K562 (cell line): ENCODE measurements around the gene MMS22L. TPM values are rescaled to one million over a fixed set of nuclear protein-coding genes. Genes with fewer than 3 reads are reported as not detected.

Source experiments
- ATAC-seq: fragments of 200-7000 bp; cut with Tn5 transposase; 3 replicates; pipeline ENCODE4 v1.9.1; 2020; ENCODE audit warnings: moderate library complexity
- BruUV-seq: library from RNA; stranded (reverse); fragments of 400-500 nt; replicated peaks from 2 replicates; lab custom pipeline; 2021; lab: Mats Ljungman, UMichigan
- CTCF ChIA-PET: fragments of 300-600 bp; formaldehyde crosslinking; extraction: SDS; loops from one replicate; lab custom pipeline; 2021; ENCODE audit warnings: low intra/inter-chr PET ratio; lab: Yijun Ruan, JAX
- POLR2A ChIA-PET: fragments of 300-600, 350-650 bp; sonication (Branson Sonifier 250); formaldehyde crosslinking; extraction: SDS; loops from one replicate; lab custom pipeline; 2021; ENCODE audit warnings: antibody characterized with exemption, inconsistent platforms; lab: Yijun Ruan, JAX
- DNase-seq, 4 experiments: peaks; one replicate each; pipeline versions ENCODE4 v3.0.0 to v3.0.0-alpha.2; 2011 to 2018; ENCODE audit warnings: low spot score in 3 of 4, mixed read lengths in 3 of 4; ENCODE audit errors: extremely low read depth in 1 of 4
- FAIRE-seq: peaks from 2 replicates; lab custom pipeline; 2011; peaks lifted over from hg19 to GRCh38; lab: Jason Lieb, UNC
- H2AFZ ChIP-seq: 2 replicates; pipeline ENCODE4 v1.6.0; 2011; ENCODE audit warnings: low read depth, low read length, control low read depth, inconsistent platforms
- H3K27ac ChIP-seq: fragments of 200-600 bp; 3 replicates; pipeline ENCODE4 v1.8.0; 2011; ENCODE audit warnings: low read depth, mild to moderate bottlenecking, control low read depth, inconsistent platforms, low read length, moderate library complexity, mixed read lengths; ENCODE audit errors: extremely low read depth
- H3K27me3 ChIP-seq, 2 experiments: fragments of 300-600 bp in 1 of 2; 2 replicates in 1 of 2; 3 replicates in 1 of 2; pipeline versions ENCODE4 v1.6.0 to v1.8.0; 2011; ENCODE audit warnings: inconsistent platforms in 2 of 2, low read length in 2 of 2, mild to moderate bottlenecking in 1 of 2, mixed read lengths in 1 of 2, moderate library complexity in 1 of 2; ENCODE audit not compliant: control insufficient read depth in 2 of 2, insufficient read depth in 2 of 2
- H3K36me3 ChIP-seq: fragments of 300-600 bp; 3 replicates; pipeline ENCODE4 v1.8.0; 2011; ENCODE audit warnings: mild to moderate bottlenecking, low read length, inconsistent platforms; ENCODE audit not compliant: control insufficient read depth, insufficient read depth
- H3K4me1 ChIP-seq, 2 experiments: fragments of 200-600 bp in 1 of 2; replicated peaks in 1 of 2; 2 replicates in 1 of 2; 3 replicates in 1 of 2; pipeline versions ENCODE4 v1.5.1 to v1.8.0; 2011; ENCODE audit warnings: inconsistent platforms in 2 of 2, low read length in 2 of 2, mild to moderate bottlenecking in 1 of 2, mixed read lengths in 1 of 2, moderate library complexity in 1 of 2; ENCODE audit not compliant: control insufficient read depth in 2 of 2, insufficient read depth in 2 of 2
- H3K4me2 ChIP-seq: 2 replicates; pipeline ENCODE4 v1.6.1; 2011; ENCODE audit warnings: low read length, control low read depth, inconsistent platforms, mixed read lengths; ENCODE audit not compliant: insufficient read depth
- H3K4me3 ChIP-seq: fragments of 200-600 bp; sonication (generic), shearing (Covaris generic); 2 replicates; pipeline ENCODE4 v1.5.1; 2016; ENCODE audit warnings: control low read depth, inconsistent platforms
- H3K79me2 ChIP-seq: fragments of 200-600 bp; 3 replicates; pipeline ENCODE4 v1.8.0; 2011; ENCODE audit warnings: low read length, inconsistent platforms; ENCODE audit not compliant: control insufficient read depth, insufficient read depth
- H3K9ac ChIP-seq, 2 experiments: 2 replicates each; pipeline versions ENCODE4 v1.6.0 to v1.6.1; 2011; ENCODE audit warnings: low read depth in 2 of 2, low read length in 2 of 2, control low read depth in 1 of 2, inconsistent platforms in 1 of 2, mild to moderate bottlenecking in 1 of 2, mixed read lengths in 1 of 2; ENCODE audit not compliant: insufficient read depth in 1 of 2
- H3K9me1 ChIP-seq: one replicate; pipeline ENCODE4 v1.6.0; 2011; ENCODE audit warnings: inconsistent platforms, mild to moderate bottlenecking, low read length, moderate library complexity; ENCODE audit not compliant: control insufficient read depth, insufficient read depth
- H3K9me3 ChIP-seq: replicated peaks from 2 replicates; pipeline ENCODE4 v1.5.1; 2011; ENCODE audit warnings: low read depth, low read length, inconsistent platforms; ENCODE audit not compliant: control insufficient read depth, insufficient read depth
- H4K20me1 ChIP-seq: replicated peaks from 2 replicates; pipeline ENCODE4 v1.6.1; 2011; ENCODE audit warnings: low read length, inconsistent platforms, mixed read lengths; ENCODE audit not compliant: control insufficient read depth, insufficient read depth
- FOXJ2 ChIP-seq: fragments of 200-800 bp; sonication (Bioruptor generic); IDR thresholded peaks from 2 replicates; pipeline ENCODE4 v1.6.1; 2016; ENCODE audit warnings: missing genetic modification characterization, missing compliant biosample characterization
- POLR2G ChIP-seq: fragments of 200-400 bp; formaldehyde crosslinking; IDR thresholded peaks from 2 replicates; pipeline ENCODE4 v1.6.1; 2017; ENCODE audit warnings: low read depth, mild to moderate bottlenecking, antibody characterized with exemption, low read length, moderate library complexity
- RBM17 ChIP-seq: fragments of 200-400 bp; formaldehyde crosslinking; IDR thresholded peaks from 2 replicates; pipeline ENCODE4 v1.6.1; 2017; ENCODE audit warnings: low read depth, mild to moderate bottlenecking, low read length, borderline replicate concordance
- SIX5 ChIP-seq, 2 experiments: IDR thresholded peaks; 2 replicates each; pipeline ENCODE4 v1.6.1; 2011; ENCODE audit warnings: low read length in 2 of 2, borderline replicate concordance in 1 of 2, low read depth in 1 of 2, mild to moderate bottlenecking in 1 of 2, moderate library complexity in 1 of 2; ENCODE audit not compliant: insufficient read depth in 1 of 2
- TAF15 ChIP-seq: fragments of 200-400 bp; formaldehyde crosslinking; IDR thresholded peaks from 2 replicates; pipeline ENCODE4 v1.6.1; 2017; ENCODE audit warnings: mild to moderate bottlenecking, low read depth, low read length, moderate library complexity
- TAL1 ChIP-seq: fragments of 450-650 bp; IDR thresholded peaks from 2 replicates; pipeline ENCODE4 v1.6.1; 2016; ENCODE audit warnings: mild to moderate bottlenecking
- ZNF347 ChIP-seq: fragments of 450-650 bp; formaldehyde crosslinking; IDR thresholded peaks from 2 replicates; pipeline ENCODE4 v1.4.0; 2020; ENCODE audit warnings: low read depth, mild to moderate bottlenecking, moderate library complexity
- WGBS: fragments of 100-300 bp; shearing (Covaris generic); methylation state at CpG from one replicate; pipeline ENCODE4 v1.1.6; 2016; ENCODE audit warnings: low coverage, mixed read lengths; ENCODE audit not compliant: insufficient coverage; ENCODE audit errors: missing lambda C conversion rate; 5-methylcytosine and 5-hydroxymethylcytosine counted together
- in situ Hi-C: fragments of 300-500 bp; cut with MboI; formaldehyde crosslinking; loops from 4 replicates; pipeline ENCODE4 v1.15.0; 2018; ENCODE audit warnings: inconsistent platforms, mixed read lengths
- intact Hi-C: fragments of 100-400 bp; cut with micrococcal nuclease; formaldehyde crosslinking; loops from 2 replicates; pipeline ENCODE4 v1.14.2; 2022
- polyA plus RNA-seq, 8 experiments: library from polyadenylated mRNA; depleted of rRNA in 4 of 8; stranded (reverse) in 5 of 8; unstranded in 3 of 8; fragments of >200 nt; fragmentation: Nextera tagmentation in 2 of 8; fragmentation: Illumina TruSeq in 1 of 8; extraction: Ambion mirVana in 2 of 8; extraction: Trizol in 1 of 8; gene quantifications; 2 replicates each; pipeline versions ENCODE4 v1.2.1 to v1.2.3, GENCODE V29; 2011 to 2014; ENCODE audit warnings: inconsistent platforms in 1 of 8, missing spikeins in 1 of 8
- total RNA-seq, 7 experiments: library from RNA; depleted of rRNA in 6 of 7; stranded (reverse); fragments of >200 nt in 6 of 7; fragmentation: Illumina TruSeq in 2 of 7; extraction: Trizol in 2 of 7; gene quantifications; 2 replicates each; pipeline versions ENCODE4 v1.2.1 to v1.2.3, GENCODE V29; 2011 to 2021; ENCODE audit warnings: low replicate concordance in 1 of 7
- TF ChIP-seq, protein P1 (sequence below): fragments of 450-650 bp; formaldehyde crosslinking; IDR thresholded peaks from 2 replicates; pipeline ENCODE4 v1.4.0; 2020; ENCODE audit warnings: mild to moderate bottlenecking, moderate library complexity
- TF ChIP-seq, protein P2 (sequence below), 2 experiments: fragments of 450-650 bp; IDR thresholded peaks; 2 replicates each; pipeline ENCODE4 v1.6.1; 2016; ENCODE audit warnings: mild to moderate bottlenecking in 2 of 2, borderline replicate concordance in 1 of 2, low read depth in 1 of 2, moderate library complexity in 1 of 2

MMS22L gene
- total and polyA plus RNA-seq, 9 of the 15 experiments (the other 6 are each of a cell fraction or from before 2014, with no cell fraction given): 13.0 to 59.5 (median 26.9) TPM

DNA sequence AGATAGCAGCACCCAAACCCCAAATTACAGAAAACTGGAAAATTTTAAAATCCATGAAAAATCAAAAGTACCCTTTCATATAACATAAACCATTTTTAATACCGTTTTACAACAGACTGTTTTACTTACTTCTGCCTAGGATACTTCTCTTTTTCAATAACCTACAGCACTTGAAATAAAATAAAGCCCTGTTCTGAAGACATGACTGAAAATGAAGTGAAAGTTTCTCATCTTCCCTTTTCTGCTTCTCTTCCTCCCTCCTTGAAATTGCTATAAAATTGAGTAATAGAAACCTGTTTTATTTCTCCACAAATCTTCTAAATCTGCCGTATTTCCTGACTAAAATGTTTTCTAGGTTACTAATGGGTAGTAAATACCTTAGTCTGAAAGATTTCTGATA, 20.3 kb downstream of the MMS22L start:
- Histone ChIP-seq H3K79me2 (0 out of 3 replicates have a peak, but pooled peaks cover 5% of the 10 kb centered on the region), H3K4me2 (no peak overlapping the region), H3K4me3 (no peak overlapping the region), H3K36me3 (peaks cover 82% of the 10 kb centered on the region), H3K9me1 (no peaks in the 10 kb centered on the region), H3K27ac (no peak overlapping the region), H3K9ac (no peak overlapping the region), H3K27me3 (no peaks in the 10 kb centered on the region), H3K4me1 (no peaks in the 10 kb centered on the region), H3K9me3 (no peaks in the 10 kb centered on the region), H2AFZ (no peak overlapping the region), H4K20me1 (no peaks in the 10 kb centered on the region)
- ChIA-PET POLR2A (no interaction called here), CTCF (no interaction called here)
- WGBS: 100% methylated on average over 2 of the region's 2 CpGs
- FAIRE-seq (no peak), DNase-seq (no peak), ATAC-seq (no peak)
- no TSS peak for BruUV-seq
- intact Hi-C loops (no loop called here), in situ Hi-C loops (no loop called here)
- TF ChIP-seq FOXJ2 (tag) (no peak), POLR2G (no peak), RBM17 (no peak), ZNF347 (no peak), TAL1 (no peak), SIX5 (IDR thresholded peaks at IDR 0.05; ENCODE audit: borderline replicate concordance in 1 of 2, insufficient read depth in 1 of 2, low read depth in 1 of 2, low read length in 2 of 2) (no peak), TAF15 (no peak)
- TF ChIP-seq, protein P1, sequence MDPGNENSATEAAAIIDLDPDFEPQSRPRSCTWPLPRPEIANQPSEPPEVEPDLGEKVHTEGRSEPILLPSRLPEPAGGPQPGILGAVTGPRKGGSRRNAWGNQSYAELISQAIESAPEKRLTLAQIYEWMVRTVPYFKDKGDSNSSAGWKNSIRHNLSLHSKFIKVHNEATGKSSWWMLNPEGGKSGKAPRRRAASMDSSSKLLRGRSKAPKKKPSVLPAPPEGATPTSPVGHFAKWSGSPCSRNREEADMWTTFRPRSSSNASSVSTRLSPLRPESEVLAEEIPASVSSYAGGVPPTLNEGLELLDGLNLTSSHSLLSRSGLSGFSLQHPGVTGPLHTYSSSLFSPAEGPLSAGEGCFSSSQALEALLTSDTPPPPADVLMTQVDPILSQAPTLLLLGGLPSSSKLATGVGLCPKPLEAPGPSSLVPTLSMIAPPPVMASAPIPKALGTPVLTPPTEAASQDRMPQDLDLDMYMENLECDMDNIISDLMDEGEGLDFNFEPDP (CRISPR knock-in tag): no peak
- TF ChIP-seq, protein P2, sequence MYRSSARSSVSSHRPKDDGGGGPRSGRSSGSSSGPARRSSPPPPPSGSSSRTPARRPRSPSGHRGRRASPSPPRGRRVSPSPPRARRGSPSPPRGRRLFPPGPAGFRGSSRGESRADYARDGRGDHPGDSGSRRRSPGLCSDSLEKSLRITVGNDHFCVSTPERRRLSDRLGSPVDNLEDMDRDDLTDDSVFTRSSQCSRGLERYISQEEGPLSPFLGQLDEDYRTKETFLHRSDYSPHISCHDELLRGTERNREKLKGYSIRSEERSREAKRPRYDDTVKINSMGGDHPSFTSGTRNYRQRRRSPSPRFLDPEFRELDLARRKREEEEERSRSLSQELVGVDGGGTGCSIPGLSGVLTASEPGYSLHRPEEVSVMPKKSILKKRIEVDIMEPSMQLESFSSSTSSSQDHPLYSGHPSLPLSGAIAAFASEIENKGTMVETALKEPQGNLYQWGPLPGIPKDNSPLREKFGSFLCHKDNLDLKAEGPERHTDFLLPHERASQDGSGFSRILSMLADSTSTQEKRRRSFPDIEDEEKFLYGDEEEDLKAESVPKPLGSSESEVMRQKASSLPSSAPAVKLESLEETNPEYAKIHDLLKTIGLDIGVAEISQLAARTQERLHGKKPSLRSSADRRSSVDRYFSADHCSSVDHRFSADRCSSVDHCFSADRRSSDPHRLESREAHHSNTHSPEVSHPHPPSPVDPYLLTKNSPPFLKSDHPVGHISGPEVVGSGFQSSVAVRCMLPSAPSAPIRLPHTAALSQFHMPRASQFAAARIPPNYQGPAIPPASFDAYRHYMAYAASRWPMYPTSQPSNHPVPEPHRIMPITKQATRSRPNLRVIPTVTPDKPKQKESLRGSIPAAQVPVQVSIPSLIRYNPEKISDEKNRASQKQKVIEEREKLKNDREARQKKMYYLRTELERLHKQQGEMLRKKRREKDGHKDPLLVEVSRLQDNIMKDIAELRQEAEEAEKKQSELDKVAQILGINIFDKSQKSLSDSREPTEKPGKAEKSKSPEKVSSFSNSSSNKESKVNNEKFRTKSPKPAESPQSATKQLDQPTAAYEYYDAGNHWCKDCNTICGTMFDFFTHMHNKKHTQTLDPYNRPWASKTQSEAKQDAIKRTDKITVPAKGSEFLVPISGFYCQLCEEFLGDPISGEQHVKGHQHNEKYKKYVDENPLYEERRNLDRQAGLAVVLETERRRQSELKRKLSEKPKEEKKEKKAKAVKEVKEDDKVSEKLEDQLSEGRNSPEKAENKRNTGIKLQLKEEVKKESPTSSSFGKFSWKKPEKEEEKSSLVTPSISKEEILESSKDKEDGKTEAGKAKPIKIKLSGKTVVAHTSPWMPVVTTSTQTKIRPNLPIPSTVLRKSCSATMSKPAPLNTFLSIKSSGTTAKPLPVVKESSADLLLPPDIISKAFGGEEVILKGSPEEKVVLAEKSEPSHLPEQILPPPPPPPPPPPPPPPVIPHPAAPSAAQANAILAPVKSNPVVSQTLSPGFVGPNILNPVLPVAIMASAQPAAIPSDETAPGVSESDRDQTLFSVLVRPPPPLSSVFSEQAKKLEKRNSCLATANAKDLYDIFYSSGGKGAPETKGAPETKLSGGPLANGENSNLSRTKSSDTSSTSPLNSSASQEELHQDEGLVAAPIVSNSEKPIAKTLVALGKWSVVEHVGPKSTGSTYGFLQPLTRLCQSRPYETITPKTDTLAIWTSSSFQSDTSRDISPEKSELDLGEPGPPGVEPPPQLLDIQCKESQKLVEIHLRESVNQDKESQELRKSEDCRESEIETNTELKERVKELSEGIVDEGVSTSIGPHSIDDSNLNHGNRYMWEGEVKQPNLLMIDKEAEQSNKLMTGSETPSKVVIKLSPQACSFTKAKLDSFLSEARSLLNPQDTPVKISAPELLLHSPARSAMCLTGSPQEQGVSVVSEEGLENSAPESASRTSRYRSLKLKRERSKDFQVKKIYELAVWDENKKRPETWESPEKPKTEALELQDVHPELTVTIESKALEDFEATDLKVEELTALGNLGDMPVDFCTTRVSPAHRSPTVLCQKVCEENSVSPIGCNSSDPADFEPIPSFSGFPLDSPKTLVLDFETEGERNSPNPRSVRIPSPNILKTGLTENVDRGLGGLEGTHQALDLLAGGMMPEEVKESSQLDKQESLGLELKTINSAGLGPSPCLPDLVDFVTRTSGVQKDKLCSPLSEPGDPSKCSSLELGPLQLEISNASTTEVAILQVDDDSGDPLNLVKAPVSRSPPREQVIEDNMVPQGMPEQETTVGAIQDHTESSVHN (IDR thresholded peaks at IDR 0.05; ENCODE audit: borderline replicate concordance in 1 of 2, low read depth in 1 of 2): no peak
